ENCODE results near the gene PLA2G10. TPM values are rescaled to one million over a fixed set of nuclear protein-coding genes. Genes with fewer than 3 reads are reported as not detected.
A peak's percentile ranks its signal among the peaks of the same experiment; 100 is the strongest.
"Not testable (repeated sequence)": the region's sequence is repeated elsewhere in the genome, so short reads cannot be mapped to it uniquely, and the experiment has no call there.

PLA2G10 gene
- total RNA-seq, 1 experiment from 2014 or later = not detected

DNA sequence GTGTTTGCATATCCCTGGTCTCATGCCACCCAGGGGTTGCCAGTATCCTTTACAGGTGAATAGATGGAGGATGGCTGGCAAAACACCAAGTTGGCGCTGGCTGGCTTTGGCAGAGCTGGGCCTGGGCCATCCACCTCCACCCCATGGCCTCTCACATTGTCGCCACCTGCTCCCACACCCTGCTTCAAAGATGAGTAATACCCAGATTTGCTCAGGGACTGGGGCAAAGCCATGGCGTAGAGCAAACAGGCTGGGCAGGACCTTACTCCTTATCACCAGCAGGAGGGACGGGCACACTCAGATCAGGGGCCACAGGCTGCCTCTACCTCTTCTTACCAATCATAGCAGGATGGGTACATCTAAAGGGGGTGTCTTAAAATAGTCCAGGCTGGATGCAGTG is 24.3 kb downstream of the PLA2G10 start:
- DNase-seq (ENCODE audit: low read depth) = no peak
- in situ Hi-C loops (cut with HindIII; ENCODE audit: low pct_unique_long_range_greater_than_20kb, low sequenced_read_pairs) = no loop called here

DNA sequence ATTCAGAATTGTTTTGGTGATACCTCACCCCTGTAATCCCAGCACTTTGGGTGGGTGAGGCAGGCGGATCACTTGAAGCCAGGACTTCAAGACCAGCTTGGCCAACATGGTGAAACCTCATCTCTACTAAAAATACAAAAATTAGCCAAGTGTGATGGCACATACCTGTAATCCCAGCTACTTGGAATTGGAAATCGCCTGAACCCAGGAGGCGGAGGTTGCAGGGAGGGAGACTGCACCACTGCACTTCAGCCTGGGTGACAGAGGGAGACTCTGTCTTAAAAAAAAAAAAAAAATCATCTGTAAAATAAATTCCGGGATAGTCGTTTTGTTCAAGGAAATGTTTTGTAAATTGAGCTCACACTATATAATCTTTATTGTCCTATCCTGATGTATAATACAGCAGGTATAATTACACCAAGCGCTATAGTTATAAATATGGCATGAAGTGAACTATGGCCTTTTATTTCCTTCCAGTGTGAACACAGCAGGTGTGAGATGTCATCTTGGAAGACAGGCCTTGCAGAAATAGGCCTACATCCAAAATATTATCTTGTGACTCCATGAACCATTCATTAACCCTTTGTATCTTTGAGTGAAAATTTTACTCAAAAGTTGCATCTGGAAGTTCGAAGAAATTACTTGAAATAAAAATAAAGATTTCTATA is 25.4 kb downstream of the PLA2G10 start:
- in situ Hi-C loops (cut with HindIII; ENCODE audit: low pct_unique_long_range_greater_than_20kb, low sequenced_read_pairs) = no loop called here
- DNase-seq (ENCODE audit: low read depth) = no peak

DNA sequence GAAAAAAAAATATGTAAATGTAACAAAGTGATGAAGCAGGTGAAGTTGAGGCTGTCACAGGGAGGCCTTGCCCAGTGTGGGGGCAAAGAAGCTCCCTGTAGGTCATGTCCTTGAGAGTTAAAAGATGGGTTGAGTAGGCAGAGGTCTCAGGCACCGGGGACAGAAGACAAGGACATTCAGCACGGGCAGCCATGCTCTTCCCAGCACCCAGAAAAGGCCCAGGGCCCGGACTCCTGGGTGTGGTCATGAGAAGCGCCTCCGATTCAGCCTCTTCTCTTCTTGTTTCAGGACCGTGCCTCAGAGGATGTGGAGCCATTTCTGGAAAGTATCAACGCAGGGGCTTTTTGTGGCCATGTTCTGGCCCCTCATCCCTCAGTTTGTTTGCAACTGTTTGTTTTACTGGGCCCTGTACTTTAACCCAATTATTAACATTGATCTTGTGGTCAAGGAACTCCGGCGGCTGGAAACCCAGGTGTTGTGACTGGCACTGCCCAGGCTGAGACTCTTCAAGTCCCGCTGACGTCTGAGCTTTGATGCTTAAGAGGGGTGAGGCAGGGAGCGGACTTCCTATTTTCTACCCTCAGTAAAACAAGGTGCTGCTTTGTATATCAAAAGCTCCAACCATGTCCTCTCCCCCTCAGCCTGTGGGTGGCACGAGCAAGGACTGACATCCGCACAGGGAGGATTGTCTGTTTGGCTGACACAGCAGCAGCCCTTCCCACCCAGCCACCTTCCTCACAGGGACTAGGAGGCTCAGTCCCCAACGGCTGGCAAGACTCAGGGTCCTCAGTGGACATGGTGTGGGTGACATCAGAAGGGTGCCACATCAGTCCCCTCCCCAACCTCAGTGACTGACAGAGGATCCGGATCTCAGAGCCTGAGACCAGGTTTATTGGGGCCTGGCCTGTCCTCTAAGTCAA is 26.5 kb downstream of the PLA2G10 start:
- in situ Hi-C loops (cut with HindIII; ENCODE audit: low pct_unique_long_range_greater_than_20kb, low sequenced_read_pairs) = no loop called here

DNA sequence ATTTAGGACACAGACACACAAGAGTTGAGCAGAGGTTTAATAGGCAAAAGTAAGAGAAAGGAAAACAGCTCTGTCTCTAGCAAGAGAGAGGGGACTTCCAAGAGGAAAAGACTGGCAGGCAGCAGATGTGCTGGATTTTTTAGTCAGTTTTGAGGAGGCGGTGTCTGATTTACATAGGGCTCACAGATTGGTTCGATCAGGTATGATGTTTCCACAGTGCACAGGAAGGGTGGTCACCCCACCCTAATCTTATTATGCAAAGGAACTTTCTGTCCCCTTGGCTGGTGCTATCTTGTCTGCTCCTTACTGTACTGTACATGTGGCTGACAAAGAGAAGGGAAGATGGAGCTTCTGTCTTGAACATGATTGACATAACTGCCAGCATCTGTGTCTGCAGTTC is 36.0 kb downstream of the PLA2G10 start:
- DNase-seq (ENCODE audit: low read depth) = peak; percentile 91
- in situ Hi-C loops (cut with HindIII; ENCODE audit: low pct_unique_long_range_greater_than_20kb, low sequenced_read_pairs) = no loop called here

More for the DNA sequence above, 26.5 kb downstream of the PLA2G10 start:
- DNase-seq (ENCODE audit: low read depth) = no peak

DNA sequence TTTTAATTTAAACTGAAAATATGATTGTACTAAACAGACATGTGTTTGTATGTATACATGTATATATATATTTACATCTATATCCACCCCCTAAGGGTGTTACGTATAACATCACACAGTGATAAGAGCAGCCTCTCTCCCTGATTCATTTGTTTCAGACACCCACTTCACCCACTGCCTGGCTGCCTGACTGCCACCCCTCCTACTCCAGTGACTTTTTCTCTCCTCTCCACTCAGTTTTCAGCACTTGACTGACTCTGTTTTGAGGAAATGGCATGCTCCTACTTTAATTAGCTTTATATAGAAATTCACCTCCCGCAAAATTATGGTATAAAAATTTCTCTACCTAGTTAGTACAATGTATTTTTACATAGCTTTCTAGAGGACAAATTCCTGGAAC is 41.4 kb downstream of the PLA2G10 start:
- DNase-seq (ENCODE audit: low read depth) = no peak
- in situ Hi-C loops (cut with HindIII; ENCODE audit: low pct_unique_long_range_greater_than_20kb, low sequenced_read_pairs) = no loop called here

DNA sequence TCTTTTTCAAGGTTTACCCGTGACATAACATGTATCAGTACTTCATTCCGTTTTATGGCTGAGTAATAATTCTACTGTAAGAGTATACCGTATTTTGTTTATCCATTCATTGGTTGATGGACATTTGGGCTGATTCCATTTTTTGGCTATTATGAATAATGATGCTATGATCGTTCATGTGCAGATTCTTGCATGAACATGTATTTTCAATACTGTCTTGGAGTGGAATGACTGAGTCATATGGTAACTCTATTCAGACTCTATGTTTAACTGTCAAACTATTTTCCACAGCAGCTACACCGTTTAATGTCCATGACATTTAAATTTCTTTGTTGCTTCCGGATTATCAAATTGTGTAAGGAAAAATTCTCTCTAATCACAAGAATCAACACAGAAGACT is 43.5 kb downstream of the PLA2G10 start:
- no peak for DNase-seq (ENCODE audit: low read depth)
- in situ Hi-C loops (cut with HindIII; ENCODE audit: low pct_unique_long_range_greater_than_20kb, low sequenced_read_pairs) = no loop called here

DNA sequence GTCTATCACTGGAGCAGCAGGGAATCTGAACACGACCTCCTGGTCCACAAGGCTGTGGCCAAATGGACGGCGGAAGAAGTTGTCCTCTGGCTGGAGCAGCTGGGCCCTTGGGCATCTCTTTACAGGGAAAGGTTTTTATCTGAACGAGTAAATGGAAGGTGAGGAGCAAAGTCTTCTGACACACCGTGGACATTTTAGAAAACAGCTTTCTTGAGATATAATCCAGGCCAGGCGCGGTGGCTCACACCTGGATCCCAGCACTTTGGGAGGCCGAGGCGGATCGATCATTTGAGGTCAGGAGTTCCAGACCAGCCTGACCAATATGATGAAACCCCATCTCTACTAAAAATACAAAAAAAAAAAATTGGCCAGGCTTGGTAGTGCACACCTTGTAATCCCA is 44.3 kb downstream of the PLA2G10 start:
- no peak for DNase-seq (ENCODE audit: low read depth)
- in situ Hi-C loops (cut with HindIII; ENCODE audit: low pct_unique_long_range_greater_than_20kb, low sequenced_read_pairs) = no loop called here

DNA sequence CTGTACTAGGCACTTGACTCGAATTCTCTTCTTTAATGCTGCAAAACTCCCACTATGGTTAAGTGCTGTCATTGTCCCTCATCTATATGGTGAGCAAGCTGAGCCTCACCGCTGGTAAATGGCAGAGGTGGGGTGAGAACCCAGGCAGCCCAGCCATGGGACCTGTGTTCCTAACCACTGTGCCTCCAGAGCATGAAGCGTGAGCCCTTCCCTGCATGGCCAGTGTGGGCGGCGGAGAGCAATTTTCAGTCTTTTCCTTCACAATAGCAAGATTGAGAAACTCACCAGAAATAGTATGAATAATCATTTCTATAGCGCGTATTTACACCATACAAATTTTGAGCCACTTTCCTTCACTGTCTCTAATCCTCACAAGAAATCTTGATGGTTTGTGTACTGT is 52.2 kb downstream of the PLA2G10 start:
- in situ Hi-C loops (cut with HindIII; ENCODE audit: low pct_unique_long_range_greater_than_20kb, low sequenced_read_pairs) = no loop called here

DNA sequence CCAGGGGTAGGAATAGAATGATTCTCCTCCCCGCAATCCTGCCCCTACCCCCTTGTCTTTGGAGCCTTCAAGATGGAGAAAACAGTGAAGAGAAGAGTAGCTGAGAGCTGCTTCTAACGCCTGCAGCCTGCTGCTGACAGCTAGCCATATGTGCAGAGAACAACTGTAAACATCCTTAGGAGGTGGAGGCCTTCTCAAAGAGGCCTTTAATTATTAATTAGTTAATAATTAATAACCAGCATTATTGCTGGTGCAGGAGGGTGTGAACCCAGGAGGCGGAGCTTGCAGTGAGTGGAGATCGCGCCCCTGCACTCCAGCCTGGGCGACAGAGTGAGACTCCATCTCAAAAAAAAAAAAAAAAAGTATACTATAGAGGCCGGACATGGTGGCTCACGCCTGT is 52.9 kb downstream of the PLA2G10 start:
- DNase-seq (ENCODE audit: low read depth) = no peak
- in situ Hi-C loops (cut with HindIII; ENCODE audit: low pct_unique_long_range_greater_than_20kb, low sequenced_read_pairs) = no loop called here

More for the DNA sequence above, 52.2 kb downstream of the PLA2G10 start:
- no peak for DNase-seq (ENCODE audit: low read depth)

DNA sequence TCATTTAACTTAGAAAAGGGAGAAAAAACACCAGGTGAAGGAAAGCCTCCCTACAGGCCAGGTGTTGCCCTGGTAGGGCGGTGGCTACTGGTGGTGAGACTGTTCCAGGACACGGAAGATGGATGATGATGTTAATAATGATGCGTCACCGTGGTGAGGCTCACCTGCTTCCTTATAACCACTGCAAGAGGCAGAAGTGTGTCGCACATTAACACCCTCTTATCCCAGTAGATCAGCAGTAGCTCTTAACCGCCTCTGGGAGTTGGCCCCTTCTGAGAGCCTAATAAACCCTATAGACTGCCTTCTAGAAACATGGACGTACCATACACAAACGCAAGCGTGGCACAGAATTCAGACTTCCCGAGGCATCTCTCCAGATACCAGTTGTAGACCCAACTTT is 53.6 kb downstream of the PLA2G10 start:
- in situ Hi-C loops (cut with HindIII; ENCODE audit: low pct_unique_long_range_greater_than_20kb, low sequenced_read_pairs) = no loop called here

DNA sequence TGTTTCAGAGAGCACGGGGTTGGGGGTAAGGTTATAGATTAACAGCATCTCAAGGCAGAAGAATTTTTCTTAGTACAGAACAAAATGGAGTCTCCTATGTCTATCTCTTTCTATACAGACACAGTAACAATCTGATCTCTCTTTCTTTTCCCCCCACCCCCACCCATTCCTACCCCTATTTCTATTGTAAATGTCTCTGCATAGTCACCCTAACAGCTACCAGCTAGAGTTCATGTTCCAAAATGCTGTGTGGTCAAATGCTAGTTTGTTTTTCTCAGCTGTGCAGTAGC is 57.2 kb downstream of the PLA2G10 start:
- in situ Hi-C loops (cut with HindIII; ENCODE audit: low pct_unique_long_range_greater_than_20kb, low sequenced_read_pairs) = not testable (repeated sequence)
- DNase-seq (ENCODE audit: low read depth) = peak; percentile 19

More for the DNA sequence above, 53.6 kb downstream of the PLA2G10 start:
- DNase-seq (ENCODE audit: low read depth) = peak; percentile 11

DNA sequence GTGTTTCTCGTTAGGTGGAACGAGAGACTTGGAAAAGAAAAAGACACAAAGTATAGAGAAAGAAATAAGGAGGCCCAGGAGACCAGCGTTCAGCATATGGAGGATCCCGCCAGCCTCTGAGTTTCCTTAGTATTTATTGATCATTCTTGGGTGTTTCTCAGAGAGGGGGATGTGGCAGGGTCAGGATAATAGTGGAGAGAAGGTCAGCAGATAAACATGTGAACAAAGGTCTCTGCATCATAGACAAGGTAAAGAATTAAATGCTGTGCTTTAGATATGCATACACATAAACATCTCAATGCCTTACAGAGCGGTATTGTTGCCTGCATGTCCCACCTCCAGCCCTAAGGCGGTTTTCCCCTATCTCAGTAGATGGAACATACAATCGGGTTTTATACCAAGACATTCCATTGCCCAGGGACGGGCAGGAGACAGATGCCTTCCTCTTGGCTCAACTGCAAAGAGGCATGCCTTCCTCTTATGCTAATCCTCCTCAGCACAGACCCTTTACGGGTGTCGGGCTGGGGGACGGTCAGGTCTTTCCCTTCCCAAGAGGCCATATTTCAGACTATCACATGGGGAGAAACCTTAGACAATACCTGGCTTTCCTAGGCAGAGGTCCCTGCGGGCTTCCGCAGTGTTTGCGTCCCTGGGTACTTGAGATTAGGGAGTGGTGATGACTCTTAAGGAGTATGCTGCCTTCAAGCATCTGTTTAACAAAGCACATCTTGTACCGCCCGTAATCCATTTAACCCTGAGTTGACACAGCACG is 57.7 kb downstream of the PLA2G10 start:
- DNase-seq (ENCODE audit: low read depth) = peak; percentile 41
- in situ Hi-C loops (cut with HindIII; ENCODE audit: low pct_unique_long_range_greater_than_20kb, low sequenced_read_pairs) = not testable (repeated sequence)

DNA sequence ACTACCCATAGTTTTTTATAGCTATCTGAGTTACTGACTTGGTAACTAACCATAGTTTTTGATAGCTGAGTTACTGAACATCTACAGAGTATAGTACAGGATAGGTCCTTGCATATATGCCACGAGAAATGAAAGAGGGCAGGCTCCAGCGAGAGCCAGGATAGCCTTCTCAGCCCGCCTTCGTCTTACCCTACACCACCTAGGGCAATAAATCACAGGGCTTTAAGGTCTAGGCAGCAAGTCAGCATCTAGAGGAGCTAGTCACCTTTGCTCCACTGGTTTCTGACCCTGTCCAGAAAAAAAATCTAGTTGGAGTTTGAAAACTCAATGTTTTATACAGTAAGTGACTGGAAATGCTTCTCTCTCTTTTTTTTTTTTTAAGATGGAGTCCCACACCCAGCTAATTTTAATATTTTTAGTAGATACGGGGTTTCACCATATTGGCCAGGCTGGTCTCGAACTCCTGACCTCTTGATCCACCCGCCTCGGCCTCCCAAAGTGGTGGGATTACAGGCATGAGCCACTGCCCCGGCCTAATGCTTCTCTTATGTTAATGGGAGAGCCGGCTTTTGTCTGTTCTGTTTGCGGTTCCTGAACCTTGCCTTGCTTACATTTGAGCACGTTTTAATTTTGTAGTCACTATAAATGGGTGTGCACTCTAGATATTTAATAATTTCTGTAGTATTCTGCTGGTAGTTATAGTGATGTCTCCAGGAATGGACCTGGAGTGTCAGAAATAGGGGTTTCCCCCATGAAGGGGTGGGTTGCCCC is 58.5 kb downstream of the PLA2G10 start:
- in situ Hi-C loops (cut with HindIII; ENCODE audit: low pct_unique_long_range_greater_than_20kb, low sequenced_read_pairs) = no loop called here
- DNase-seq (ENCODE audit: low read depth) = no peak

DNA sequence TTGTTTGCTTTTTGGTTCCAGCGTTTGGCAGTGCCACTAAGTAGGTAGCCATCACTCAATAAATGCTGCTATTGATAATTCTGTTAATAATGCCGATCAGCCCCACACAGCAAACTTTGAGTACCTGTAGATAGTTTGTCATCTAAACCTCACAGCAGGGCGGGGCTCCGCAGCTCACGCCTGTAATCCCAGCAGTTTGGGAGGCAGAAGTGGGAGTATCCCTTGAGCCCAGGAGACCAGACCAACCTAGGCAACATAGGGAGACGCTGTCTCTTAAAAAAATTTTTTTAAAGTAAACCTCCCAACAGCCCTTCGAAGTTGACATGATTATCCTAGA is 59.8 kb downstream of the PLA2G10 start:
- in situ Hi-C loops (cut with HindIII; ENCODE audit: low pct_unique_long_range_greater_than_20kb, low sequenced_read_pairs) = no loop called here

DNA sequence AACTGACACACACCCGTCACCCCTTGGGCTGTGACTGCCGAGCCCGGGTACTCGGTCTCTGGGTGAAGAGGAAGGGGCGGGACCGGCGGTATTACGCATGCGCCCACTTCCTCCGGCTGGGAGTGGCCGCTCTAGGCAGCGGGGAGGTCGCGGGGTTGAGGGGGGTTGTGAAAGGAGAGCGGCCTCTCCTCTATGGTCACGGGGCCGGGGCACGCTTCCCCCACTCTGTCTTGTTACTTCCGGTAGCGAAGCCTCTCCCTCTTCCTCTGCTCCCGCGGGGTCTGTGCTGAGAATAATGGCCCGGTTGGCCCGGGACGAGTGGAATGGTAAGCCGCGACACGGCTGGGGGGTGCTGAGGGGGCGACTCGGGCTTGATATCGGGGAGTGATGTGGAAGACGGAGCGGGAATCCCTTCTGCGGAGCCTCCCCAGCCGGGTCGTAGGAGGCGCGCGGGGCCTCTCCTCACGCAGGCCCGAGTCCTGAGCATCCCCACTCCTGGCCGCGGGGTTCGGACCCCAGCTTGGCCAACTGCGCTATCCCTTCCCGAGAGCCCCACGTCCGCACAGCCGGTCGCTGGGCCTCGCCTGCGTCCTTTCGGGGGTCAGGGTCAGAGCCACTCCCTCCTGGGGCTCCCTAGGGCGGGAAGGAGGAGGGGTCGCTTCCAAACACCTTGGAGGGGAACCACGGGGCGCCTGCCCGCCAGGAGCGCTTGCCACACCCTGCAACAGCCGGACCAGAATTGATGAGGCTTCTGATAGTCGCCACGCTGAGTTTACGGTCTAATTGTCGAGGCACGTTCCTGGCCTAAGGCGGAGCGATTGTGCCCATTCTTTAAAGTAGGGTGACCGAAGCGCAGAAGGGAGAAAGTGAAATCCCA is 61.2 kb downstream of the PLA2G10 start, which contains the start of gene BFAR:
TSS of gene BFAR (plus strand) at position 259 of the 877 bp plus-strand sequence. CDS start 11,396 bp downstream, outside the sequence.
- DNase-seq (ENCODE audit: low read depth) = peak; percentile 99
- in situ Hi-C loops (cut with HindIII; ENCODE audit: low pct_unique_long_range_greater_than_20kb, low sequenced_read_pairs) = no loop called here

More for the DNA sequence above, 59.8 kb downstream of the PLA2G10 start:
- no peak for DNase-seq (ENCODE audit: low read depth)

DNA sequence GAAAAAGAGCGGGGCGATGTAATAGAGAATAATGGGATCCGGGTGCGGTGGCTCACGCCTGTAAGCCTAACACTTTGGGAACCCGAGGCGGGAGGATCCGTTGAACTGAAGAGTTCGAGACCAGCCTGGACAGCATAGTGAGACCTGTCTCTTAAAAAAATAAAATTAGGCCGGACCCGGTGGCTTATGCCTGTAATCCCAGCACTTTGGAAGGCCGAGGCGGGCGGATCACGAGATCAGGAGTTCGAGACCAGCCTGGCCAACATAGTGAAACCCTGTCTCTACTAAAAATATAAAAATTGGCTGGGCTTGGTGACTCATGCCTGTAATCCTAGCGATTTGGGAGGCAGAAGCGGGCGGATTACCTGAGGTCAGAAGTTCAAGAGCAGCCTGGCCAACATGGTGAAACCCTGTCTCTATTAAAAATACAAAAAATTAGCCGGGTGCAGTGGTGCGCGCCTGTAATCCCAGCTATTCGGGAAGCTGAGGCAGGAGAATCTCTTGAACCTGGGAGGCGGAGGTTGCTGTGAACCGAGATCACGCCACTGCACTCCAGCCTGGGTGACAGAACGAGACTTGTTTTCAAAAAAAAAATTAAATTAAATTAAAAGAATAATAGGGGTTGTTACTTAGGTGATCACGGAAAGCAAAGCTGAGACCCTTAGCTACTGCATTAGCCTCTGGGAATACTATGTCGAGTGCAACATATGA is 63.3 kb downstream of the PLA2G10 start:
- DNase-seq (ENCODE audit: low read depth); in situ Hi-C loops (cut with HindIII; ENCODE audit: low pct_unique_long_range_greater_than_20kb, low sequenced_read_pairs): not testable (repeated sequence)
